HL-60 (cell line): ENCODE measurements around the gene FLVCR1.

Source experiments
- GABPA ChIP-seq: IDR thresholded peaks from 2 replicates; pipeline ENCODE4 v1.6.1; 2012; ENCODE audit warnings: low read depth
- POLR2AphosphoS5 ChIP-seq: IDR thresholded peaks from 2 replicates; pipeline ENCODE4 v1.6.1; 2012; ENCODE audit warnings: low read depth
- REST ChIP-seq: IDR thresholded peaks from 2 replicates; pipeline ENCODE4 v1.6.1; 2012; ENCODE audit warnings: low read depth; ENCODE audit not compliant: insufficient replicate concordance
- SPI1 ChIP-seq: IDR thresholded peaks from 2 replicates; pipeline ENCODE4 v1.6.1; 2012; ENCODE audit warnings: low read depth, mild to moderate bottlenecking, borderline replicate concordance
- TF ChIP-seq, protein P1 (sequence below): IDR thresholded peaks from one replicate; pipeline ENCODE4 v1.5.1; 2011; ENCODE audit warnings: low read length, control low read depth, inconsistent platforms; ENCODE audit not compliant: insufficient read depth

DNA sequence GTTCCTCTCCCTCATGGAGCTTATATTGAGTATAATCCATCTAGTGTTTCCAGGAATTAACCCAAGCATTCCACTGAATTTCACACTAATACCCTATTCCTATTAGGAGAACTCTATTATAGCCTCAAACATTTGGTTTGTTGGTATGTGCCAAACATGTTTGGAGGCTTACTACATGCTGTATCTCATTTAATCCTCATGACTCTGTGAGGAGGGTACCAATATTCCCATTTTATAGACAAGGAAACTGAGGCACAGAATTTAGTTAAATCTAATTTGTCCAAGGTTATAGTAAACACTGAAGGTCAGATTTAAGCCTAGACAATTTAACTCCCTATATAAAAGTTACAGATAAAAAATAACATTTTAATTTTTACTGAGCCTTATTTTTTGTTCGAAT is 9.1 kb downstream of the FLVCR1 start:
- TF ChIP-seq, protein P1, sequence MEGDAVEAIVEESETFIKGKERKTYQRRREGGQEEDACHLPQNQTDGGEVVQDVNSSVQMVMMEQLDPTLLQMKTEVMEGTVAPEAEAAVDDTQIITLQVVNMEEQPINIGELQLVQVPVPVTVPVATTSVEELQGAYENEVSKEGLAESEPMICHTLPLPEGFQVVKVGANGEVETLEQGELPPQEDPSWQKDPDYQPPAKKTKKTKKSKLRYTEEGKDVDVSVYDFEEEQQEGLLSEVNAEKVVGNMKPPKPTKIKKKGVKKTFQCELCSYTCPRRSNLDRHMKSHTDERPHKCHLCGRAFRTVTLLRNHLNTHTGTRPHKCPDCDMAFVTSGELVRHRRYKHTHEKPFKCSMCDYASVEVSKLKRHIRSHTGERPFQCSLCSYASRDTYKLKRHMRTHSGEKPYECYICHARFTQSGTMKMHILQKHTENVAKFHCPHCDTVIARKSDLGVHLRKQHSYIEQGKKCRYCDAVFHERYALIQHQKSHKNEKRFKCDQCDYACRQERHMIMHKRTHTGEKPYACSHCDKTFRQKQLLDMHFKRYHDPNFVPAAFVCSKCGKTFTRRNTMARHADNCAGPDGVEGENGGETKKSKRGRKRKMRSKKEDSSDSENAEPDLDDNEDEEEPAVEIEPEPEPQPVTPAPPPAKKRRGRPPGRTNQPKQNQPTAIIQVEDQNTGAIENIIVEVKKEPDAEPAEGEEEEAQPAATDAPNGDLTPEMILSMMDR, result no peak
- TF ChIP-seq REST, result no peak
- TF ChIP-seq SPI1, result no peak
- TF ChIP-seq POLR2AphosphoS5, result no peak
- no peak for TF ChIP-seq GABPA
